ENCODE measurements around the gene WDR86.

The WDR86 gene

DNA sequence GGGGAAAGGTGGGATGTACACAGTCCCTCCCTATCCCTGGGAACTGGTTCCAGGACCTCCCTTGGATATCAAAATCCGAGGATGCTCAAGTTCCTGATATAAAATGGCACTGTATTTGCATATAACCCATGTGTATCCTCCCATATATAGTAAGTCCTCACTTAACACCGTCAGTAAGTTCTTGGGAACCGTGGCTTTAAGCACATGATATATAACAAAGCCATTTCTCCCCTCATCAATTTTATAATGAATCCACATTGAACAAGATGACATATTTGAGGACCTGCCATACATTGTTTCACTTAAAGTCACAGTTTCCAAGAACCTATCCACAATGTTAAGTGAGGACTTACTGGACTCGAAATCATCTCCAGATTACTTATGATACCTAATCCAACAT, 24.7 kb upstream of the WDR86 start:
- Histone ChIP-seq H3K27me3 (ENCODE audit: control insufficient read depth in 1 of 2, insufficient read depth in 1 of 2, low read length in 2 of 2) (peaks cover 4 to 30% of the 10 kb centered on the region in 2 experiments), H2BK15ac (ENCODE audit: low read depth, poor library complexity, severe bottlenecking) (no peak overlapping the region), H3K9ac (ENCODE audit: low read length) (no peak overlapping the region), H3K14ac (ENCODE audit: low read length in 2 of 2) (no peak overlapping the region), H2BK5ac (ENCODE audit: low read depth, low read length, poor library complexity, severe bottlenecking) (no peak overlapping the region), H2BK12ac (ENCODE audit: low read length in 2 of 2) (no peak overlapping the region), H3K23ac (ENCODE audit: low read length in 2 of 2) (no peak overlapping the region), H3K4me2 (ENCODE audit: low read length, poor library complexity, severe bottlenecking) (no peak overlapping the region), H3K79me1 (replicated peaks; ENCODE audit: low read length, poor library complexity, severe bottlenecking) (no peaks in the 10 kb centered on the region), H3K27ac (ENCODE audit: low read length, poor library complexity, severe bottlenecking) (no peak overlapping the region), H3K4ac (ENCODE audit: low read depth in 1 of 2, low read length in 2 of 2) (no peak overlapping the region), H2BK120ac (ENCODE audit: low read depth, low read length) (no peak overlapping the region), H3K36me3 (ENCODE audit: control insufficient read depth in 1 of 2, insufficient read depth in 2 of 2, low read depth in 1 of 2, low read length in 2 of 2) (no peaks in the 10 kb centered on the region), H3K9me3 (ENCODE audit: control insufficient read depth, low read length) (no peaks in the 10 kb centered on the region), H2AFZ (ENCODE audit: low read depth, low read length) (no peak overlapping the region), H3K4me1 (ENCODE audit: control insufficient read depth, insufficient read depth, low read depth, low read length) (peaks cover 17% of the 10 kb centered on the region), H4K8ac (ENCODE audit: low read length) (no peak overlapping the region), H2AK5ac (ENCODE audit: low read length, severe bottlenecking) (no peak overlapping the region), H3K4me3 (ENCODE audit: insufficient read depth in 1 of 2, low read depth in 1 of 2, low read length in 2 of 2) (no peak overlapping the region), H3K18ac (ENCODE audit: low read depth in 1 of 2, low read length in 2 of 2) (no peak overlapping the region), H4K91ac (ENCODE audit: low read length) (no peak overlapping the region)
- no peak for DNase-seq
- 87% methylated on average over 3 of the region's 4 CpGs for whole genome bisulfite sequencing

DNA sequence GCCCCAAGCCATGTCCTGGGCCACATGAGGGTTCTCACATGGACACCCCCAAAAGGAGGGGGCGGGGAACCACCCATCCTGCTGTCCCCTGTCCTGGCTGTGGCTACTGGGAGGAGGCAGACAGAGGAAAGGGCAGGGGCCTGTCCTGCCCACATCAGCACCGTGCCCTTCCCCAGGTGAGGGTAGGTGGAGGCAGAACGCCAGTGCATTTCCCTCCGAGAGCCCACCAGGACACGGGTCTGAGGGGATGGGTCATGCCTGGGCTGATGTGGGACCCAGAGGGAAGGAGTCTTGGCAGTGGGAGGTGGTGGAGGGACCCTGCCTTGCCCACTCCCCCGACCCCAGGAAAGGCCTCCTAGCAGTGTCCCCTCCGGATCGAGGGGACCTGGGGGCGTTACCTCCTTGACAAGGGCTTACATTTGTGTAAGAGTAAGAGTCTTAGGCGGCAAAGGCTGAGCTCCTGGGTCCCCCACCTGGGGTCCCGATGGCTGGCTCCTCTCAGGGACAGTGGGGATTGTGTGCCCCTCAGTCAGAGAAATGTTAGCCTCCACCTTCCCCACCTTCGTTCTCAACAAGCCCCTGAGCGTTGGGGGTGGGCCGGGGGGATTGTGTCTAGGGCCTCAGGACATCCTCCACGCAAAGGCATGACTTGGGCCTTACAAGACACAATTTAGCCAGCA, 24.0 kb upstream of the WDR86 start:
- H4K91ac ChIP-seq (ENCODE audit: low read length), result no peak overlapping the region
- no peak for DNase-seq
- no peak overlapping the region for H4K8ac ChIP-seq (ENCODE audit: low read length)
- no peak overlapping the region for H3K9ac ChIP-seq (ENCODE audit: low read length)
- no peak overlapping the region for H2BK5ac ChIP-seq (ENCODE audit: low read depth, low read length, poor library complexity, severe bottlenecking)
- no peak overlapping the region for H2BK120ac ChIP-seq (ENCODE audit: low read depth, low read length)
- no peaks in the 10 kb centered on the region for H3K9me3 ChIP-seq (ENCODE audit: control insufficient read depth, low read length)
- H3K14ac ChIP-seq (ENCODE audit: low read length in 2 of 2), result no peak overlapping the region
- H3K36me3 ChIP-seq (ENCODE audit: control insufficient read depth in 1 of 2, insufficient read depth in 2 of 2, low read depth in 1 of 2, low read length in 2 of 2), result no peaks in the 10 kb centered on the region
- no peak overlapping the region for H3K4me2 ChIP-seq (ENCODE audit: low read length, poor library complexity, severe bottlenecking)
- H3K4me1 ChIP-seq (ENCODE audit: control insufficient read depth, insufficient read depth, low read depth, low read length), result peaks cover 18% of the 10 kb centered on the region
- H3K27me3 ChIP-seq (ENCODE audit: control insufficient read depth in 1 of 2, insufficient read depth in 1 of 2, low read length in 2 of 2), result peaks cover 0 to 23% of the 10 kb centered on the region in 2 experiments
- H3K79me1 ChIP-seq (replicated peaks; ENCODE audit: low read length, poor library complexity, severe bottlenecking), result no peaks in the 10 kb centered on the region
- WGBS, result 91% methylated on average over 15 of the region's 15 CpGs
- H2BK15ac ChIP-seq (ENCODE audit: low read depth, poor library complexity, severe bottlenecking), result peak overlapping the region; percentile 49
- no peak overlapping the region for H3K18ac ChIP-seq (ENCODE audit: low read depth in 1 of 2, low read length in 2 of 2)
- no peak overlapping the region for H3K4ac ChIP-seq (ENCODE audit: low read depth in 1 of 2, low read length in 2 of 2)
- no peak overlapping the region for H2AK5ac ChIP-seq (ENCODE audit: low read length, severe bottlenecking)
- H2AFZ ChIP-seq (ENCODE audit: low read depth, low read length), result no peak overlapping the region
- H3K23ac ChIP-seq (ENCODE audit: low read length in 2 of 2), result no peak overlapping the region
- no peak overlapping the region for H3K27ac ChIP-seq (ENCODE audit: low read length, poor library complexity, severe bottlenecking)
- no peak overlapping the region for H3K4me3 ChIP-seq (ENCODE audit: insufficient read depth in 1 of 2, low read depth in 1 of 2, low read length in 2 of 2)
- no peak overlapping the region for H2BK12ac ChIP-seq (ENCODE audit: low read length in 2 of 2)

DNA sequence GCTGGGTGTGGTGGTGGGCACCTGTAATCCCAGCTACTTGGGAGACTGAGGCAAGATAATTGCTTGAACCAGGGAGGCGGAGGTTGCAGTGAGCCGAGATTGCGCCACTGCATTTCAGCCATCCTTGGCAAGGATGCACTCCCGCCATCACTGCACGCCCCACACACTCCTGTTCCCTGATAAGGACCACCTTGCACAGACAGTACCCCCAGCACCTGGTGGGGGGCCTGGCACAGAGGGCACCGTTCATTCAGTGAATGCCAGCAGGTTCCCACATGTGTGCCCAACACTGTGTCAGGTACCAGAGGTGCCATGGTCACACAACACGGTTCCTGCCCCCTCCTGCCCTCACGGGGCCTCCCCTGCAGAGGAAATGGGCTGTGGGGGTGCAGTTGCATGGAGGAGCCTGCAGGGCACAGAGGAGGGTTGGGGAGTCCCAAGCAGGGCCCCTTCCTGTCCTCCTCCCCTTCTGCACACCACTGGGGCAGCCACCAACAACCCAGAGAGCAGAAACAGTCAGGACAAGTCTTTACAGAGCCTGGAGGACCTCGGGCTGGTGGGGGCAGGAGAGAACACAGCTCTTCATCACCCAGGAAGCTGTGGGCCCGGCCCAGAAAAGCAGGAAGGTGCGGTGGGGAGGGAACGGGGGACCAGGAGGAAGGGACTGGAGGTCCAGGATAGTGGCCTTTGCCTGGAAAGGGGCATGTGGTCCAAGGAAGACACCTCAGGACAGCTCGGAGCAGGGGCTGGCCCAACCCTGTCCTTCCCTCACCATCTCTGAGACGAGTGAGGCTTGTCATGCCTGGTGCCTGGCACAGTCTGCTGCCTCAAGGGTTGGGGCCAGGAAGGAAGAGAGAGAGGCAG, 23.1 kb upstream of the WDR86 start:
- H4K8ac ChIP-seq (ENCODE audit: low read length), result no peak overlapping the region
- no peak overlapping the region for H3K14ac ChIP-seq (ENCODE audit: low read length in 2 of 2)
- no peak overlapping the region for H3K4ac ChIP-seq (ENCODE audit: low read depth in 1 of 2, low read length in 2 of 2)
- H3K27ac ChIP-seq (ENCODE audit: low read length, poor library complexity, severe bottlenecking), result no peak overlapping the region
- peaks cover 0 to 13% of the 10 kb centered on the region in 2 experiments for H3K27me3 ChIP-seq (ENCODE audit: control insufficient read depth in 1 of 2, insufficient read depth in 1 of 2, low read length in 2 of 2)
- no peak for DNase-seq
- no peak overlapping the region for H2BK5ac ChIP-seq (ENCODE audit: low read depth, low read length, poor library complexity, severe bottlenecking)
- no peak overlapping the region for H2BK12ac ChIP-seq (ENCODE audit: low read length in 2 of 2)
- H3K18ac ChIP-seq (ENCODE audit: low read depth in 1 of 2, low read length in 2 of 2), result no peak overlapping the region
- peaks cover 25% of the 10 kb centered on the region for H3K4me1 ChIP-seq (ENCODE audit: control insufficient read depth, insufficient read depth, low read depth, low read length)
- H2BK15ac ChIP-seq (ENCODE audit: low read depth, poor library complexity, severe bottlenecking), result peak overlapping the region; percentile 9
- H3K9ac ChIP-seq (ENCODE audit: low read length), result no peak overlapping the region
- WGBS, result 78% methylated on average over 14 of the region's 14 CpGs
- H3K4me2 ChIP-seq (ENCODE audit: low read length, poor library complexity, severe bottlenecking), result no peak overlapping the region
- H2AFZ ChIP-seq (ENCODE audit: low read depth, low read length), result no peak overlapping the region
- no peak overlapping the region for H3K23ac ChIP-seq (ENCODE audit: low read length in 2 of 2)
- H3K4me3 ChIP-seq (ENCODE audit: insufficient read depth in 1 of 2, low read depth in 1 of 2, low read length in 2 of 2), result no peak overlapping the region
- no peaks in the 10 kb centered on the region for H3K9me3 ChIP-seq (ENCODE audit: control insufficient read depth, low read length)
- H2AK5ac ChIP-seq (ENCODE audit: low read length, severe bottlenecking), result no peak overlapping the region
- H4K91ac ChIP-seq (ENCODE audit: low read length), result no peak overlapping the region
- no peaks in the 10 kb centered on the region for H3K79me1 ChIP-seq (replicated peaks; ENCODE audit: low read length, poor library complexity, severe bottlenecking)
- H3K36me3 ChIP-seq (ENCODE audit: control insufficient read depth in 1 of 2, insufficient read depth in 2 of 2, low read depth in 1 of 2, low read length in 2 of 2), result no peaks in the 10 kb centered on the region
- no peak overlapping the region for H2BK120ac ChIP-seq (ENCODE audit: low read depth, low read length)

DNA sequence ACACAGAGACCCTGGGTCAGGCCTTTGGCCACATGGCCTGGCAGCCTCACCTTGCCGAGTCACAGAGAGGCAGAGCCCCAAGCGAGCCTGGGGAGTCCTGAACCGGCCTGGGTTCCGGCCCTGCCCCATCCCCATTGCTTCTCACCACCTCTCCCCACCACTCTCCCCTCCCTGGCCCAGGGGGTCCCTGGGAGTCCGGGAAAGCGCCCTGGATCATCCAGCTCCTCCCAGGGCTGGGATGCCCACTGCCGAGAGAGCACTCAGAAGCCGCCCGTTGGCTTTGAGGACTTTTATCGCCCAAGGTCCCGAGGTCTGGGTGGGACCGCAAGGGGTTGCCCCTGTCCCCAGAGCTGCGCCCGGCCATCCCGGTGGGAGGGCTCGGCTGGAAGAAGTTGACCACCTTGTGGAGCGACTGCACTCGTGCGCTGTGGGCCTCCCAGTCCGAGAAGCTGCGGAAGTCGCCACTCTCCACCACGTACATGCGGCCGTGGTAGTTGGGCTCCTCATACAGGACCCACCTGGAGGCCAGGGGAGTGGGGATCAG, 22.0 kb upstream of the WDR86 start:
- DNase-seq, result no peak
- WGBS, result 97% methylated on average over 25 of the region's 25 CpGs
- H3K27ac ChIP-seq (ENCODE audit: low read length, poor library complexity, severe bottlenecking), result no peak overlapping the region
- no peaks in the 10 kb centered on the region for H3K36me3 ChIP-seq (ENCODE audit: control insufficient read depth in 1 of 2, insufficient read depth in 2 of 2, low read depth in 1 of 2, low read length in 2 of 2)
- no peak overlapping the region for H2BK12ac ChIP-seq (ENCODE audit: low read length in 2 of 2)
- H2BK5ac ChIP-seq (ENCODE audit: low read depth, low read length, poor library complexity, severe bottlenecking), result no peak overlapping the region
- H2AFZ ChIP-seq (ENCODE audit: low read depth, low read length), result no peak overlapping the region
- no peak overlapping the region for H3K4me3 ChIP-seq (ENCODE audit: insufficient read depth in 1 of 2, low read depth in 1 of 2, low read length in 2 of 2)
- no peak overlapping the region for H4K8ac ChIP-seq (ENCODE audit: low read length)
- H3K27me3 ChIP-seq (ENCODE audit: control insufficient read depth in 1 of 2, insufficient read depth in 1 of 2, low read length in 2 of 2), result peaks cover 0 to 12% of the 10 kb centered on the region in 2 experiments
- H2BK120ac ChIP-seq (ENCODE audit: low read depth, low read length), result no peak overlapping the region
- peaks cover 35% of the 10 kb centered on the region for H3K4me1 ChIP-seq (ENCODE audit: control insufficient read depth, insufficient read depth, low read depth, low read length)
- no peak overlapping the region for H3K18ac ChIP-seq (ENCODE audit: low read depth in 1 of 2, low read length in 2 of 2)
- H3K4me2 ChIP-seq (ENCODE audit: low read length, poor library complexity, severe bottlenecking), result no peak overlapping the region
- H3K9me3 ChIP-seq (ENCODE audit: control insufficient read depth, low read length), result no peaks in the 10 kb centered on the region
- no peak overlapping the region for H4K91ac ChIP-seq (ENCODE audit: low read length)
- no peak overlapping the region for H3K14ac ChIP-seq (ENCODE audit: low read length in 2 of 2)
- H2BK15ac ChIP-seq (ENCODE audit: low read depth, poor library complexity, severe bottlenecking), result no peak overlapping the region
- no peak overlapping the region for H3K23ac ChIP-seq (ENCODE audit: low read length in 2 of 2)
- no peak overlapping the region for H3K4ac ChIP-seq (ENCODE audit: low read depth in 1 of 2, low read length in 2 of 2)
- no peak overlapping the region for H2AK5ac ChIP-seq (ENCODE audit: low read length, severe bottlenecking)
- no peaks in the 10 kb centered on the region for H3K79me1 ChIP-seq (replicated peaks; ENCODE audit: low read length, poor library complexity, severe bottlenecking)
- H3K9ac ChIP-seq (ENCODE audit: low read length), result no peak overlapping the region

Data from mesenchymal stem cell (in vitro differentiated cells and primary cell).